ENCODE results near the gene SARDH. TPM values are rescaled to one million over a fixed set of nuclear protein-coding genes. Genes with fewer than 3 reads are reported as not detected.

The SARDH gene
- total RNA-seq, 4 donors from 2014 or later, result 0.32 to 0.98 (median 0.44) TPM; not detected in 1

GRCh38 chr9:133654736-133655657 lies 83.2 kb downstream of the SARDH start:
- Histone ChIP-seq H3K4me3 (no peak overlapping the region), H3K27ac (no peak overlapping the region), H3K9me3 (no peaks in the 10 kb centered on the region), H3K36me3 (no peaks in the 10 kb centered on the region), H3K27me3 (peaks cover 94% of the 10 kb centered on the region), H3K4me1 (peaks cover 21% of the 10 kb centered on the region)
- TF ChIP-seq EP300 (IDR thresholded peaks at IDR 0.05), result no peak
- DNase-seq (ENCODE audit: low spot score in 2 of 2), result no peak
- 51% methylated on average over 17 of the region's 38 CpGs for WGBS

DNA sequence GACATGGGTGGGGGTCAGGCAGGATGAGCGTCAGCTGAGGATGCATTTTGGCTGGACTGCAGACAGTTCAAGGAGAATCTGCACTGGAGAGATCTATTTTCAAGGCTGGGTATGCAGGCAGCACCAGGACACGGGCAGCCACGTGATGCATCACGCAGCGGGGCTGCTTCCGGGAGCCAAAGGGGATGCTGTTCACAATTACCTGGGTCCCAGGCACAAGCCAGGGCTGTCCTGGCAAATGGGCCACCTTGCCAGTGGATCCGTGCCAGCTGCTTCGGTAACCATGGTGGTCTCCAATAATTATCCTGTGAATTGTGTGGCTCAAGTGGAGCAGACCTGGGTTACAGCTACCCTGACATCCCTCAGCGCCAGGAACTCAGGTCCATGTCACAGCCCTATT lies 84.5 kb downstream of the SARDH start:
- H3K9me3 ChIP-seq, result no peaks in the 10 kb centered on the region
- no peak overlapping the region for H3K27ac ChIP-seq
- no peak for DNase-seq (ENCODE audit: low spot score in 2 of 2)
- 77% methylated on average over 7 of the region's 9 CpGs for WGBS
- no peak overlapping the region for H3K4me3 ChIP-seq
- TF ChIP-seq EP300 (IDR thresholded peaks at IDR 0.05) (no peak), CTCF (IDR thresholded peaks at IDR 0.05) (no peak), POLR2A (IDR thresholded peaks at IDR 0.05) (no peak), POLR2AphosphoS5 (IDR thresholded peaks at IDR 0.05) (no peak)
- peaks cover 89% of the 10 kb centered on the region for H3K27me3 ChIP-seq
- no peaks in the 10 kb centered on the region for H3K36me3 ChIP-seq
- H3K4me1 ChIP-seq, result peaks cover 13% of the 10 kb centered on the region

DNA sequence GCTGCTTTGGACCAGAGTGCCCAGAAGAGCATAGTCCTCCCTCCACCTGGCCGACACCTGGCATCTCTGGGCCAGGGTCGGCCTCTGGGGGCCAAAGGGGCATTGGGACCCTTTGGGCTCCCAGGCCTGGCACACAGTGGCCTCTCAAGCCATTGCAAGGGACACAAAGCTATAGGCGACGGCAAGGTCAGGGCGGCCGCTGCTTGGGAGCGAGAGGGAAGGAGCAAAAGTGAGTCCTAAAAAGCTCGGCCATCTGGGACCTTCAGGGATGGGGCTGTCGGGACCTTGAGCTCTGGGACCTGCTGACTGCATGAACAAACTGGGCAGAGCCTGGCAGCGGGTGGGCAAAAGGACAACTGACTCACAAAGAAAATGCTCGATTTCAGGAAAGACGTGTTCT lies 88.1 kb downstream of the SARDH start:
- TF ChIP-seq POLR2A (IDR thresholded peaks at IDR 0.05), result no peak
- no peak for TF ChIP-seq POLR2AphosphoS5 (IDR thresholded peaks at IDR 0.05)
- no peak for TF ChIP-seq EP300 (IDR thresholded peaks at IDR 0.05)
- TF ChIP-seq CTCF (IDR thresholded peaks at IDR 0.05), result no peak
- Histone ChIP-seq H3K27ac (no peak overlapping the region), H3K27me3 (peaks cover 76% of the 10 kb centered on the region), H3K4me3 (no peak overlapping the region), H3K9me3 (no peaks in the 10 kb centered on the region), H3K36me3 (no peaks in the 10 kb centered on the region), H3K4me1 (no peaks in the 10 kb centered on the region)
- no peak for DNase-seq (ENCODE audit: low spot score in 2 of 2)
- 91% methylated on average over 12 of the region's 12 CpGs for WGBS

- Histone ChIP-seq H3K4me1 (no peaks in the 10 kb centered on the region), H3K9me3 (no peaks in the 10 kb centered on the region), H3K27ac (no peak overlapping the region), H3K27me3 (peaks cover 67% of the 10 kb centered on the region), H3K36me3 (no peaks in the 10 kb centered on the region), H3K4me3 (no peak overlapping the region)
- 84% methylated on average over 7 of the region's 7 CpGs for WGBS
- no peak for TF ChIP-seq POLR2AphosphoS5 (IDR thresholded peaks at IDR 0.05)
- TF ChIP-seq EP300 (IDR thresholded peaks at IDR 0.05), result no peak
- no peak for TF ChIP-seq POLR2A (IDR thresholded peaks at IDR 0.05)
- TF ChIP-seq CTCF (IDR thresholded peaks at IDR 0.05), result no peak
- no peak for DNase-seq (ENCODE audit: low spot score in 2 of 2)
Observed at GRCh38 chr9:133649194-133649593, 89.0 kb downstream of the SARDH start.

DNA sequence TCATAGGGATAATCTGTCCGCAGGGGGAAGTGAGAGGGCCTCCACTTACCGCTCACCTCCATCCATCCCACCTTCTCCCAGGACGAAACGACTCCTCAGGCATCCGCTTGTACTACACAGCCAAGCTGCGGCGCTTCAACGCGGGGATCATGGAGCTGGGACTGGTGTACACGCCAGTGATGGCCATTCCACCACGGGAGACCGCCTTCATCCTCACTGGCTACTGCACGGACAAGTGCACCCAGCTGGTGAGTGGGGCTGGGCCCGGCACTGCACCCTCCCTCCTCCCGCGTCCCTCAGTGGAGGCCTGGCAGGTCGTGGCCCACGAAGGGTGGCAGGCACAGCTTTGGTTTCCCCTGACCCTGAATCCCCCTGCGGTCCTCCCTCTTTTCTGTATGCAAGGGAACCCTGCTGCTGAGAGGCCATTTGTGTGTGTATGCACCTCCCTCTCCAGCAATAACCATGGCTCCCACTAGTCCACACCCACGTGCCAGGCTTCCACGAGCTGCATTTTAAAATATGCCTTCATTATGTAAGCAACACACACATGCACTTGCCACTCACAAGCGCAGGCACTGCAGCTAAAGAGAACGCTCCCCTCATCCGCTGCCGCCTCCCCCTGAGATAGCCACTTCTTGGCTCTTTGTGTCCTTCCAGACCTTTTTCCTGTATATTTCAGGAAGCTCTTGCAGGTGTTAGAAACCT lies 90.2 kb downstream of the SARDH start:
- H3K4me1 ChIP-seq, result no peaks in the 10 kb centered on the region
- no peak overlapping the region for H3K4me3 ChIP-seq
- H3K9me3 ChIP-seq, result no peaks in the 10 kb centered on the region
- no peak overlapping the region for H3K27ac ChIP-seq
- WGBS, result 73% methylated on average over 9 of the region's 25 CpGs
- H3K27me3 ChIP-seq, result peaks cover 62% of the 10 kb centered on the region
- DNase-seq (ENCODE audit: low spot score in 2 of 2), result no peak
- TF ChIP-seq EP300 (IDR thresholded peaks at IDR 0.05) (no peak), POLR2AphosphoS5 (IDR thresholded peaks at IDR 0.05) (no peak), CTCF (IDR thresholded peaks at IDR 0.05) (no peak), POLR2A (IDR thresholded peaks at IDR 0.05) (no peak)
- H3K36me3 ChIP-seq, result no peaks in the 10 kb centered on the region
